AG08395 (cell line): ENCODE data around the gene CCNYL1.
"Not testable (repeated sequence)": the region's sequence is repeated elsewhere in the genome, so short reads cannot be mapped to it uniquely, and the experiment has no call there.

Experiments
- DNase-seq: peaks from one replicate; pipeline ENCODE4 v3.0.0; 2012; ENCODE audit warnings: mixed read lengths, low spot score

Gene CCNYL1

DNA sequence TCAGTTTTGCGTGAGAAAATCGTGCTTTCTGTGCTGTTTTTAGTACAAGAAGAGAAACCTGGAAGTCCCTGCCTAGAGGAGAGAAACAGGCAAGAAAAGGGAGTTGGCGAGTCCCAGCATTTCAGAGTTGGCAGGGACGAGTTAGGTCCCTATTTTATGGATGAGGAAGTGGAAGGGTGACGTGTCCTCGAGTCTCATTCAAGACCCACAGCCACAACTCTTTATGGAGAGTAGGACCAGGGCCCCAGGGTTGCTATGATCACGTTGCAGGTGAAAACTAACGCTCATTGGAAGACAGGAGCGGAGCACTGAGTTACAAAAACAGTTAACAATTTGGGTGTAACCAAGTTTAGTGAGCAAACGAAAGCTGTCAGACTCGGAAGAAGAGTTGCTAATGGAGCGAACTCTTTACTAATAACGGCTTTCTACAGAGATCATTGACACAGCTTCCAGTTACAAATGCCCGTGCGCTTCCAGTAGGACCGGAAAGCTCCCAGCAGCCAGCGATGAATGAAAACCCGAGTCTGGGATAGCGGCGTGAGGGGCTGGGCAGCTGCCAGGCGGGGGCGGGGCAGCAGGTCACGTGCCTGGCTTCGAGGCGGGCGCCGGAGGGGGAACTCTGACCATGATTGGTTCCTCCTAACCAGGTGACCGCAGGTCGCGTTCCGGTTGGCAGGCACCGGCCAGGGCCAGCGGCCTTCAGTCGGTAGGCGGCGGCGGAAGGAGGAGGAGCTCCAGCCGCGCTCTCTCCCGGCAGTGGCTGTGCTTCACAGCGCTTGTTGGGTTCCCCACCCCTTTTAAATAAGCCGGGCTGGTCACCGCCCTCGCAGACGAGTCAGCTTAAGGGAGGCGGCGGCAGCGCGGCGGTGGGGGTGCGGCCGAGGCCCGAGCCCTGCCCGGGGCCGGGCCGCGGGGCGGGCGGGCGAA is at the start of gene CCNYL1:
CCNYL1 (plus strand) TSS at position 827 of the 927 bp plus-strand sequence. CDS start 257 bp downstream, outside the sequence.
- peak; percentile 100 for DNase-seq

DNA sequence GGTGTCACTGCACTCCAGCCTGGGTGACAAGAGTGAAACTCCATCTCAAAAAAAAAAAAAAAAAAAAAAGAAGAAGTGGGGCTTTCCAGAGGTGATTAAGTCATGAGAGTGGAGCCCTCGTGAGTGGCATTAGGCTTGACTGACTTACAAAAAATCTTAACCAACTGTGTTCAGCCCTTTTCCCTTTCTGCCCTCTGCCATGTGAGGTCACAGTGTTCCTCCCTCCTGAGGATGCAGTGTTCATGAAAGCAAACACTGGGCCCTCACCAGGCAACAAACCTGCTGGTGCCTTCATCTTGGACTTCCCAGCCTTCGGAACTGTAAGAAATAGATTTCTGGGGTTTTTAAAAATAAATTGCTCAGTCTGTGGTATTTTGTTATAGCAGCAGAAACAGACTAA is 49.2 kb upstream of the CCNYL1 start:
- DNase-seq: no peak

DNA sequence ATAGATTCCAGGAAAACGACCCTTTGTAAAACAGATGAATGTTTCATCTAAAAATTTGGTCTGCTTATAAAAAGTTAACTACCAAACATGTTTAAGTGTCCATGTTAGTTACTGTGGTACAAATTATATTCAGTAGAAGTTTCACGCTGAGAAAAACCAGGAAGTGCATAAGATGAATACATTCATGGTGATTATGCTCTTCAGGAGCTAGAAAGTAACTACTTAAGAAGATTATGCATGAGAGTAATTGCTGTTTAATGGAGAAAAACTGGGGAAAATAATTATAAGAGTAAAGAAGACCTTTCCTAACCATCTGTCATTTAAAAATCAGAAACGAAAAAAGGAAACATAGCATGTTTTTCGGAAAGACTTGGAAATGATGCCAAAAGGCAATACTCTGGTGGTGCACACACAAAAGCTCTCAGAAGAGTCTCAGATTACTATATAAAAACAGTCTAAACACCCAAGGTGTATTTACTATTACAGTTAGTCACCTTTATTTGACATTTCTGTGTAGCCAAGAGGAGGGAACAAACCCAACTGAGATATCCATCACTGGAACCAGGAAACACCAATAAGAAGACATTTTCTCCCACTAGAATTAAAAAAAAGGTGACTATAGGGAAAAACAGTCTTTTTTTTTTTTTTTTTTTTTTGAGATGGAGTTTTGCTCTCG is 47.4 kb upstream of the CCNYL1 start:
- no peak for DNase-seq

DNA sequence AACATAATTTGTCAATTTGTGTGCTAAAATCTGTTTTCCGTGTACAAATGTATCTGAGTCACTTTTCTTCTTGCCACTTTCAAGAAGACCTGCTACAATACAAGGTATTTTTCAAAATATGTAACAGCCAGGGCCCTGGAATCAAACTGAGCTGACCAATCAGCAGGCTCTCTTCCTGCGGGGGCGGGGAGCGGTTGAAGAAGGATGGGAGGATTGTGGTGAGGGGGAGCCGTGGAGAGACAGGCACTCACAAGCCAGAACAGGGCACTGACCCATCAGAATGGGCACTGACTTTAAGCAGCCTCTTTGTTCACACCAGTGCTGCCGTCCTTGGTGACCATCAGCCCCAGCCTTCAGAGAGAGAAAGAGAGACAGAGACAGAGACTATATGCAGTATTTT is 40.6 kb upstream of the CCNYL1 start:
- DNase-seq: no peak

DNA sequence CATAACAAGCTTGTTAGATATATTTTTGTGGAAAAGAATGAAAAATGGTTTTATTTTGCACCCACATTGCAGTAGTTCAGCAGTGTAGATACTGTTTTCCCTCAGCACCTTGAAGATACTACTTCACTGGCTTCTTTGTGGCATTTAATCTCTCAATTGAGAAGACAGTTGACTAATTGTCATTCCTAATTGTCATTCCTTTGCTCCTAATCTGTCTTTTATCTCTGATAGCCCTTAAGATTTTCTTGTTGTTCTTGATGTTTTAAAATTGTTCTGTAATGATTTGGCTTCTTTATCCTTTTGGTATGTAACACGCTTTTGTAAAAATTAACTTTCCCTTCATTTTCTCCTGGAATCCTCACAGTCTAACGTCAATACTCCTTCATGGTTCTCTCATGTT is 38.0 kb upstream of the CCNYL1 start:
- no peak for DNase-seq

DNA sequence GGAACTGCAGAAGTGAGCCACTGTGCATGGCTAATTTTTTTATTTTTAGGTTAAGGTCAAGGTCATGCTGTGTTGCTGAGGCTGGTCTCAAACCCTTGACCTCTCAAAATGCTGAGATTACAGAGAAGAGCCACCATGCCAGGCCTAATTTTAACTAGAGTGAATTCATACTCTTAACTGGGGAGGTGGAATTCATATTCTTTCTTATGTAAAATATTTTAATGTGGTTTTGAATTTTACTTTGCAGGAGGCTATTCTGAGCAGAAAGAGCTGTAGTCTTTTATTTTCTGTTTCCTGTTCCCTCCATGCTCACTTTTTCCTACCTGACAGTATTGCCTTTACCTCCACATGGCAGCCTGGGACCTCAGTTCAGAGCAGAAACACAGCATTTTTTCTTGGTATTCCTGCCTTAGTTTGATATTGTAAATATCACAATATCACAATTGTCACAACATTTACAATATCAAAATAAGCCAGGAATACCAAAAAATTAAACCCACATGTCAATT is 37.1 kb upstream of the CCNYL1 start:
- no peak for DNase-seq

DNA sequence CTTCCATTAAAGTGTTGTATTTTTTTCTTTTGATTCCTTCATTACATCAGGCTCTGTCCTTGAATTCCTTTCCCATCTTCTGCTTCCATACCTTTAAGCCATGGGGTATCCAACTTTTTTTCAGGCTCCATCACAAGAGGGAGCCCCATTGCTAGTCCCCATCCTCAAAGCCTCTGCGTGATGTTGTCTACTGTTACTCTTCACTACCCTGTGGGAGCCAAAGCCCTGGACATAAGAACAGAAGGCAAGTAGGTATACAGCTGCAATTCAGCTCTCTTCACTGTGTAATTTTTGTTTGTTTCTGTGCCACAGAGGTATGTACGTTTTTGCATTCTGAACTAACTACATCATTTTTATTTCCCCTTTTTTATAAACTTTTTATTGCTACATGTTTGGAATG is 36.6 kb upstream of the CCNYL1 start:
- no peak for DNase-seq

DNA sequence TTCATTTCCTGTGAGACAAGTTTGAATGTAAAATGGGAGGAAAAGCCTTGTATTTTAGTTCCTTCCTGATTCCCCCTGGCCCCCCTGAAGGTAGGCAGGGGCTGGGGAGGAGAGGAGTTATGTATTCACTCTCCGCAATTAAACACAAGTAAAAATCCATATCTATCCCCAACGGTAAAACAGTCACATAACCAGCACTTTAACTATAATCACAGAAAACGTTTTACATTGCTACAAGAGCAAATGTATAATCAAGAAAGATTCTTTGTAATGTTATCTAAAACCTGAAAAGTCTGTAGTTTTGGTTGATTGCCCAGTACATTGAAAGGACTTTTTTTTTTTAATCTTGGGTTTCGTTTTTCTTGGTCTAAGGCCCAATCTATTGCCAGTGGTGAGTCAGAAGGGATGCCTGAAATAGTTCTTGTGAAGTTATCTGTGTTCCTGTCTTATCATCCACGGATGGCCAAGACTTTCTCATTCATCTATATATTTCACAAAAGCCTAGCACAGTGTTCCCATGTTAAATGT is 34.5 kb upstream of the CCNYL1 start:
- peak; percentile 55 for DNase-seq

DNA sequence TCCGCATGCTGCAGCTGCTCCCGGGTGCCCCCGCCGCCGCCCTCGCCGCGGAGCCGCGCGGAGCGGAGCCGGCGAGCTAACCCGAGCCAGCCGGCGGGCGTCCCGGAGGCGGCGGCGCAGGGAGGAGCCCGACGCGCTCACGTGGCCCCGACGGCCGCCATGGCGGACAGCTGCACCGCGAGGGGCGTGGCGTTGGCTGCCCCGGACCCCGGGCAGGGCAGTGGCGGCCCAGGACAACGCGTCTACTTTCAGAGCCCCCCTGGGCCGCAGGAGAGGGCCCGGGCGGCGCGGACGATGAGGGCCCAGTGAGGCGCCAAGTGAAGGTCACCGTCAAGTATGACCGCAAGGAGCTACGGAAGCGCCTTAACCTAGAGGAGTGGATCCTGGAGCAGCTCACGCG is 30.0 kb upstream of the CCNYL1 start:
- DNase-seq: no peak

DNA sequence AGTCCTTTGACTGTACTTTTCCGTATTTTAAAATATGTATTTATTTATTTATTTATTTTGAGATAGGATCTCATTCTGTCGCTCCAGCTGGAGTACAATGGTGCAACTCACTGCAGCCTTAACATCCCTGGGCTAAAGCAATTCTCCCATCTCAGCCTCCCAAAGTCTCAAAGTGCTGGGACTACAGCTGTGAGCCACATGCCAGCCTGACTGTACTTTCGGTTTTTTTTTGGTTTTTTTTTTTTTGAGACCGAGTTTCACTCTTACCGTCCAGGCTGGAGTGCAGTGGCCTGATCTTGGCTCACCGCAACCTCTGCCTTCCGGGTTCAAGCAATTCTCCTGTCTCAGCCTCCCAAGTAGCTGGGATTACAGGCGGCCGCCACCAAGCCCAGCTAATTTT is 28.9 kb upstream of the CCNYL1 start:
- no peak for DNase-seq

DNA sequence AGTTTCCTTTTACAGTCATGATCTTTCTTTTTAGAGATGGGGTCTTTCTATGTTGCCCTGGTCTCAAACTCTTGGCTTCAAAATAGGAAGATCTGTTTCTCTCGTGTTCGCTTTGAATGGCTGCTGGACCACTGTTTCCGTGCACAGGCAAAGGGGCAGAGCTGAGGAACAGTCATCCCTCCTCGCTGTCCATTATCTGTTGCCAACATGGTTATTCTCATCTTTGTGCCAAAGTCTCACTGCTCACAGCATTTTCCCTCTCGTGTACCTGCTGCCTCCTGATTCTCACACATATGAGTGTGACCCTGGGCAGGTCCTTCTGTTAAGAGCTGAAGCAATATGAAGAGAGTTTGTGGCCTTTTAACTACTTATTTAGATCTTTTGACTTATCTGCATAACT is 28.0 kb upstream of the CCNYL1 start:
- DNase-seq: peak; percentile 20

DNA sequence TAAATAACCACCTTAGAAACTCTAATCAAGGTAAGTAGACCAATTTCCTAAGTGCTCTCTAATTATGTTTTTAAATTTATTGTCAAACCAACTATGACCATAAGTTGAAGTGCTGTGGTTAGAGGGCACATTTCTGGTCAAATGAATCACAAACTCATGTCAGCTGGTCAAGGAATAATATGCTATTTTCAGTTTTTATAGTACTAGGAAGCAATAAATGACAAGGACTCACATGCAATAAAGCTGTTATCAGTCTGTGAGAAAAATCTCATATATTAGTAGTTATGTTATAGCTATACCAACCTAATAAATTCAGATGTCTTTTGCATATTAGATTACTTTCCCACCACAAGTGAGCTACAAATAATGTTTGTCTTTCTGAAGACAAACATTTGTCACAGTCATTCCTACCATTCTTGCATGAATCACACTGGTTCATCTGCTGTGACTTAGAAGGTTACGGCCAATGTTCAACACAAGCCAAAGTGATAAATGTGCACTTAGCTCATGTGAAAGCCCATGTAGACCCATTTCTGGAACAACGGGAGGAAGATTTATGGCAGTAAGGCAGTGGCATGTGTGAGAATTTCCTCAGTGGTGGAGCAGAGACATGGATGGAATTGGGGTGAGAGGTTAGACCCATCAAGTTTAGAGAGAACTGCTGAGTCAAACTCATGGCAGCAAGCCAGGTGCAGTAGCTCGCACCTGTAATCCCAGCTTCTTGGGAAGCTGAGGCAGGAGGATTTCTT is 27.4 kb upstream of the CCNYL1 start:
- peak; percentile 71 for DNase-seq

DNA sequence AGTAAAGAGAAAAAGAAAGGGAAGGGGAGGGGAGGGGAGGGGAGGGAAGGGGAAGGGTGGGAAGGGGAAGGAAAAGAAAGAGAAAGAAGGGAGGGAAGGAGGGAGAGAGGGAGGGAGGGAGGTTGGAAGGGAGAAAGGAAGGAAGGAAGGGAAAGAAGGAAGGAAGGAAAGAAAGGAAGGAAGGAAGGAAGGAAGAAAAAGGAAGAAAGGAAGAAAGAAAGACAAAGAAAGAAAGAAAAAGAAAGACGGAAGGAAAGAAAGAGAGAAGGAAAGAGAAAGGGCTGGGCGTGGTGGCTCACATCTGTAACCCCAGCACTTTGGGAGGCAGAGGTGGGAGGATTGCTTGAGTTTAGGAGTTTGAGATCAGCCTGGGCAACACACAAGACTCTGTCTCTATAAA is 24.6 kb upstream of the CCNYL1 start:
- DNase-seq: no peak

DNA sequence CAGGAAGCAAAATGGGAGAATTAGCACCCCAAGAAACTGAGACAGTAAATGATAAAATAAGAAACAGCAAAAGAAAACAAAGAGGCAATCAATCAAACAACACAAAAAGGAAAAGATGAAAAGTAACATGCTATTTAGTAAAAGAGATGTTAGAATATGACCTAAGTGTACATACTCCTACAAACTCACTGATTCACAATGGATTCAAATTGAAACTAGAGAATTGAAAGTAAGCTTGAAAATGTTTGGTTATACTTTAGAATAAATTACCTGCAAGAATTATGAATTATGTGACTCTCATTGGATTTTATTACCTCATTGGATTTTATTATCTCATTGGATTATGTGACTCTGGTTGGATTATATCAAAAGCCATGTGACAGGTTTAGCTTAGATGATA is 22.8 kb upstream of the CCNYL1 start:
- DNase-seq: no peak

DNA sequence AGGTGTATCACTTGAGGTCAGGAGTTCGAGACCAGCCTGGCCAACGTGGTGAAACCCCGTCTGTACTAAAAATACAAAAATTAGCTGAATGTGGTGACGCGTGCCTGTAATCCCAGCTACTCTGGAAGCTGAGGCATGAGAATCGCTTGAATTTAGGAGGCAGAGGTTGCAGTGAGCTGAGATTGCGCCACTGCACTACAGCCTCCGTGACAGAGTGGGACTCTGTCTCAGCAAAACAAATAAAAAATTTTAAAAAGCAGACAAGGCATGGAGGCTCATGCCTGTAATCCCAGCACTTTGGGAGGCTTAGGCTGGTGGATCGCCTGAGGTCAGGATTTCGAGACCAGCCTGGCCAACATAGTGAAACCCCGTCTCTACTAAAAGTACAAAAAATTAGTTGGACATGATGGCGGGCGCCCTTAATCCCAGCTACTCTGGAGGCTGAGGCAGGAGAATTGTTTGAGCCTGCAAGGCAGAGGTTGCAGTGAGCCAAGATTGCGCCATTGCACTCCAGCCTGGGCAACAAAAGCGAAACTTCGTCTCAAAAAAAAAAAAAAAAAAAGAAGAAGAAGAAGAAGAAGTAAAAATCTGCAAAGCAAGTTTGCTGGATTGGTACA is 20.5 kb upstream of the CCNYL1 start:
- not testable (repeated sequence) for DNase-seq

DNA sequence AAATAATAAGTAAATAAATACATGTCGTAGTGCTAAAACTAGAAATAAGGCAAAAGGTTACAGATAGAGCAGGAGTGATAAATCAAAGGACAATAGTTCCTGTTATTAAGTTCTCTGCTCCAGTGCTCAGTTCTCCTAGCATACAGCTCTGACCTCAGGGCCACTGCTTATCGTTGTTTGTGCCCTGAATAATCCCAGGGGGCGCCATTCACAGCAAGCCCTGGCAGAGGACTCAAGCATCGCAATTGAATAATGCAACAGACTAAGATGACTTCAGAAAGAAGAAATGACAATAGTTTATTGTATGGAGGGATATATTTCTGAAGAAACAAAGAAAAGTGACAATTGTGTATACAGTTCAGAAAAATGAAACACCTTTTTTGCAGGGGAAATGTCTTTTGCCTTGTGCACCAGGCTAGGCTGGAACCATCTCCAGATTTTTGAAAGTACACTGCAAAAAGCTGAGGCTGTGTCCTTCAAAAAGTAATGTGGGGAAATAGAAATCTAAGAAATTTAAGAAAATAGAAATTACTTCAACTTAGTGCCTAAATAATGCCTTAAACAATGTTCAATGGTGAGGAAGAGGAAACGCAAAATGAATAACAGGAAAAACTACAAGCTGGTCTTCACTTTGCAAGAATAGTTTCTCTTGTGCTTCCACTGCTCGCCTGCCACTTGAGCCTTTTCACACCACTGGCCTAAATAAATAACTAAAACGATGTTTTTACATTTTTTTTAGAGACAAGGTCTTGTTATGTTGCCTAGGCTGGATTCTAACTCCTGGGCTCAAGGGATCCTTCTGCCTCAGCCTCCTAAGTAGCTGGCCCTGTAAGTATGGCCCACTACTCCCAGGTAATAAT is 19.0 kb upstream of the CCNYL1 start:
- DNase-seq: peak; percentile 33

DNA sequence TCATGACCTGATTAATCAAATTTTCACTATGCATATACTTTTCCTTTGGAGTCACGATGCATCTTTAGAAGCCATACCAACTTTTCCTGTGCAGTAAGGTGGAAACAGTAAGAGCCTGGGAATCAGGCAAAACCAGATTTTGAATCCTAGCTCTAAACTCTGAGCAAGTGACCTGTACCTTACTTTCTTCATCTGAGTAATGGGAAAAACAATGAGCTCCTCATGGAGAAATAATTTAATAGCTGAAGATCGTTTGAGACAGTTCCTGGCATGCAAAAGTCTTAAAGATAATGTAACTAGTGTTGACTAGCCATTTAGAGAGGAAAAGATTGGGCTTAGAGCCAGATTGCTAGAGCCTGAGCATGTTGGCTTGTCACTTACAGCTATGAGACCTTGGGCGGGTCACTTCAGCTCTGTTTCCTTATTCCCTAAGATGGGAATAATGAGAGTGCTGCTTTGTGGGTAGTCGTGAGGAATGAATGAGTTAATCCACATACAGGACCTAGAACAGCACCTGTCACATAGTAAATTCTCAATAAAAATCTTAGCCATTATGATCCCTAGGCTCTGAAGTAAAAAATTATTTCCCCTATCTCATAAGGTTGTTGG is 17.7 kb upstream of the CCNYL1 start:
- no peak for DNase-seq

DNA sequence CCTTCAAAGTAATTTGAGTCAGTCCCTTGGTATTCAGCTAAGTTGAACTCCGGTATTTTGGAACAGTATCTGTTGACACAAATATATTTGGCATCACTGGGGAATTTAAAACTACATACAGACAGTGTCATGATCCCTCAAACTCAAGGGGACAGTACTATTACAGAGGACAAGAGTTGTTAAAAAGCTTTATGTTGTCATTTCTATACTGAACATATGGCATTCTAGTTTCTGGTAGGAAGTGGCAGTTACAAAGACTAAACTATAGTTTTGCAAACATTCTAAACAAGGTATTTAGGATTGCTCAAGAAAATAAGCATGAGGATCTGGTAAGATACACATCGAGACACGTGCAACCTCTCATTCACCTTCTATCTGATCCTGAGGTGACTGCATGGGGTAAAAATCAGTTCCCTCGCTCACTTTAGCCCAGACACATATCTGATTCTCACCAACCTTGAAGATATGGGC is 16.6 kb upstream of the CCNYL1 start:
- peak; percentile 43 for DNase-seq

DNA sequence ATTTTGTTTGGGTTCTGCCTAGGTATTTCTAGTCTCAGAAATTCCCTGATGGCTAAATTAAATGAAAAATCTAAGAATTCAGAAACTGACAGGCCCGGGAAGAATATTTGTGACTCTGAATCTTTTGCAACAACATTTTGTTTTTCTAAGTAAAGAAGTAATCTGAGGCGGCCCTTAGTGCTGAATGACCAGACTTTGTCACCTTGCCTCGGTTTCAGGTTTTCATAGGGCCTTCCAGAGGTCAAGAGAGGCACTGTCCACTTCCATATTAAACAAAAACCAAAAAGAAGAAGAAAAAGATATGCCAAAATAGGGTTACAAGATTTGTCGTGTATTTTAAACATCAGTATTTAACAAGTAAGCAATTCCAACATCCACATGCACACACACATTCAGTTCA is 16.1 kb upstream of the CCNYL1 start:
- no peak for DNase-seq

DNA sequence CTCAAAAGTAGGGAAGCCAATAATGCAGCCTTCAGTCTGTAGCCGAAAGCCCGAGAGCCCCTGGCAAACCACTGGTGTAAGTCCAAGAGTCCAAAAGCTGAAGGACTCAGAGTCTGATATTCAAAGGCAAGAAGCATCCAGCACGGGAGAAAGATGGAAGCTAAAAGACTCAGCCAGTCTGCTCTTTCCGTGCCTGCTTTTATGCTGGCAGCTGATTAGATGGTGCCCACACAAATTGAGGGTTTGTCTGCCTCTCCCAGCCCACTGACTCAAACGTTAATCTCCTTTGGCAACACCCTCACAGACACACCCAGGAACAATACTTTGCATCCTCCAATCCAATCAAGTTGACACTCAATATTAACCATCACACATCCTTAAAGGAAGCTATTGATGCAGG is 14.5 kb upstream of the CCNYL1 start:
- DNase-seq: not testable (repeated sequence)
